Measurements from ENCODE around the gene MAP1LC3B2. TPM values are rescaled to one million over a fixed set of nuclear protein-coding genes. Genes with fewer than 3 reads are reported as not detected.

The MAP1LC3B2 gene
- total RNA-seq, 6 experiments from 2014 or later: 0.59 to 1.0 (median 0.70) TPM; not detected in 3

DNA sequence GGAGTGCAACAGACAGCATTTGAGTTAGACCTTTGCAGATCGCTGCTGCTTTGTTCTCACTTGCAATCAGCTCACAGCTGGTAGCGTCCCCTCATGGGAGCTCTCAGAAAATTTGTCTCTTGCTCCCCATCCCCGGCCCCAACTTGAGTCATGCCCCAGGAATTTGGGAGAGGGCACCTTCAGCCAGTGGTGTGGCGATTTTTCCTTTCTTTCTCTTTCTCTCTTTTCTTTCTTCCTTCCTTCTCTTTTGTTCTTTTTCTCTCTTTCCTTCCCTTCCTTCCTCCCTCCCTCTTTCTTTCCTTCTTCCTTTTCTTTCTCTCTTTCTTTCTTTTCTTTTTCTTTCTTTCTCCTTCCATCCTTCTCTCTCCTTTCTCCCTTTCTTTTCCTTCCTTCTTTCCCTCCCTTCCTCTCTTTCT is 34.2 kb upstream of the MAP1LC3B2 start:
- Histone ChIP-seq H3K4me3 (no peak overlapping the region), H3K27me3 (no peaks in the 10 kb centered on the region), H3K27ac (no peak overlapping the region), H3K9me3 (no peaks in the 10 kb centered on the region), H3K4me1 (peaks cover 0 to 14% (median 3%) of the 10 kb centered on the region in 4 donors), H3K36me3 (no peaks in the 10 kb centered on the region)
- DNase-seq (no peak), ATAC-seq (no peak)
- intact Hi-C loops (cut with DNase I): no loop called here
- WGBS (ENCODE audit: insufficient coverage, low coverage, low lambda C conversion rate, missing lambda C conversion rate): 54% methylated on average over 4 of the region's 4 CpGs
- TF ChIP-seq, protein P1, sequence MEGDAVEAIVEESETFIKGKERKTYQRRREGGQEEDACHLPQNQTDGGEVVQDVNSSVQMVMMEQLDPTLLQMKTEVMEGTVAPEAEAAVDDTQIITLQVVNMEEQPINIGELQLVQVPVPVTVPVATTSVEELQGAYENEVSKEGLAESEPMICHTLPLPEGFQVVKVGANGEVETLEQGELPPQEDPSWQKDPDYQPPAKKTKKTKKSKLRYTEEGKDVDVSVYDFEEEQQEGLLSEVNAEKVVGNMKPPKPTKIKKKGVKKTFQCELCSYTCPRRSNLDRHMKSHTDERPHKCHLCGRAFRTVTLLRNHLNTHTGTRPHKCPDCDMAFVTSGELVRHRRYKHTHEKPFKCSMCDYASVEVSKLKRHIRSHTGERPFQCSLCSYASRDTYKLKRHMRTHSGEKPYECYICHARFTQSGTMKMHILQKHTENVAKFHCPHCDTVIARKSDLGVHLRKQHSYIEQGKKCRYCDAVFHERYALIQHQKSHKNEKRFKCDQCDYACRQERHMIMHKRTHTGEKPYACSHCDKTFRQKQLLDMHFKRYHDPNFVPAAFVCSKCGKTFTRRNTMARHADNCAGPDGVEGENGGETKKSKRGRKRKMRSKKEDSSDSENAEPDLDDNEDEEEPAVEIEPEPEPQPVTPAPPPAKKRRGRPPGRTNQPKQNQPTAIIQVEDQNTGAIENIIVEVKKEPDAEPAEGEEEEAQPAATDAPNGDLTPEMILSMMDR (IDR thresholded peaks at IDR 0.05): no peak
- no peak for TF ChIP-seq POLR2A (IDR thresholded peaks at IDR 0.05)

DNA sequence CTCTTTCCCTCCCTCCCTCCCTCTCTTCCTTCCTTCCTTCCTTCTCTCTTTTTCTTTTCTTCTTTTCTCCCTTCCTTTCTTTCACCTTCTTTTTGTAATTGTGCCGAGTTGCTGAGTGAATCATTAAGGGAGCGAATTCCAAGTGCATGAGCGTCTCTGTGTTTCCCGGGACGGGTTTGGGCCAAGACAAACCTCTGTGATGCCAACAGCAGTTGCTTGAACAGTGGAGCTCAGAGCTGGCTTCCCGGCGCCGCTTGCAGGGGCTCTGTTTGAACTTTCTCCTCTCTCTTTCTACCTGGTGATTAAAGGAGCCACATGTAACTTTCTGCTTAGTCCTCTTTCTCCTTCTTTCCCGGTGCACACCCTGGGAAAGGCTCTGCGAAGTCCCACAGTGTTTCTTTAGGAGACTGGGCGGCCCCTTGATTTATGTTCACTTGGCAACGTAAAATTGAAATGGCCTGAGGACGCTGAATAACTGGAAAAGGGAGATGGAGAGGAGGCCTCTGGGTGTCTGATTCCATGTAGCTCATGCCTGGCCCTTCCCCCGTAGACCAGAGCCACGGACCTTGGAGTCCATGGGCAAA is 33.7 kb upstream of the MAP1LC3B2 start:
- H3K36me3 ChIP-seq: no peaks in the 10 kb centered on the region
- H3K4me3 ChIP-seq: no peak overlapping the region
- peak; percentile 62 to 78 (median 75) for DNase-seq
- H3K27me3 ChIP-seq: no peaks in the 10 kb centered on the region
- TF ChIP-seq POLR2A (IDR thresholded peaks at IDR 0.05): no peak
- TF ChIP-seq, protein P1 (IDR thresholded peaks at IDR 0.05): no peak
- peak; percentile 92 to 97 (median 94) for ATAC-seq
- peaks cover 0 to 14% (median 3%) of the 10 kb centered on the region in 4 donors for H3K4me1 ChIP-seq
- 24% methylated on average over 15 of the region's 15 CpGs for WGBS (ENCODE audit: insufficient coverage, low coverage, low lambda C conversion rate, missing lambda C conversion rate)
- intact Hi-C loops (cut with DNase I): no loop called here
- no peaks in the 10 kb centered on the region for H3K9me3 ChIP-seq
- no peak overlapping the region for H3K27ac ChIP-seq

DNA sequence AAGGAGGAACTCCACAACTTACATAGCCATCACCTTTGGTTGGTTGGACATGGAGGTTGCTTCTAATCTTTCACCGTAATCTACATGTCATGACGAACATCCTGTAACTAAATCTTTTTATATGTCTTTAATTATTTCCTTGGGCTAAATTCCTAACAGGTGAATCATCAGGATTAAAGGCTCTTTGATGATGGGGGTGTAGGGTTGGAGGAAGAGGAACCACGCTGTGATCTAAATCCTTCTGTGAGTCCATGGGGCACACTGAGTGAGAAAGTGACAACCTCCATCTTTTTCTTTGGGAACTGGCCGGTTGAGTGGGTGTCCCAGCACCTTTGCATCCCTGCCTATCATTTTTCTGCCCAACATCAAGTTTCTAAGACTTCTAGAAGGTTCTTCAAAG is 31.1 kb upstream of the MAP1LC3B2 start:
- H3K27me3 ChIP-seq: no peaks in the 10 kb centered on the region
- ATAC-seq (no peak), DNase-seq (no peak)
- H3K4me3 ChIP-seq: no peak overlapping the region
- no peaks in the 10 kb centered on the region for H3K9me3 ChIP-seq
- H3K27ac ChIP-seq: no peak overlapping the region
- H3K4me1 ChIP-seq: peaks cover 0 to 18% (median 5%) of the 10 kb centered on the region in 4 donors
- no peak for TF ChIP-seq POLR2A (IDR thresholded peaks at IDR 0.05)
- TF ChIP-seq, protein P1 (IDR thresholded peaks at IDR 0.05): no peak
- WGBS (ENCODE audit: insufficient coverage, low coverage, low lambda C conversion rate, missing lambda C conversion rate): 81% methylated on average over 4 of the region's 4 CpGs
- intact Hi-C loops (cut with DNase I): no loop called here
- no peaks in the 10 kb centered on the region for H3K36me3 ChIP-seq

DNA sequence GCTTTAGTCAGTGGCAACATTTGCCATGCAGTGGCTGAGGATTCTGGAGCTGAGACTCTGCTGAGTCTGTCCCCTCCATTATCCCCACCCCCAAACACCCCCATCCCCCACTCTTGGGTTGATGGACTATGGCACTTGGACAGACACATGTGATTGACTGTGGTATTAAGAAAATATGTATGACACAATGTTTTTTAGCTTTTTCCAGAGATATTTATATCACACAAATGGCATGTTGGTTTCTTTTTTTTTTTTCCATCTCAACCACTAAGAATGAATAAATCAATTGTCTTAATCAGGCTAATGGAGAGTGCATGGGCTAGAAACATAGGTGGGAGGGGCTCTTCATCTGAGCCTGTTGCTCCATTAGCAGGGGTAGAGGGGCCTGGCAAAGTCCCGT is 30.7 kb upstream of the MAP1LC3B2 start:
- Histone ChIP-seq H3K4me3 (no peak overlapping the region), H3K9me3 (no peaks in the 10 kb centered on the region), H3K4me1 (peaks cover 0 to 22% (median 7%) of the 10 kb centered on the region in 4 donors), H3K36me3 (no peaks in the 10 kb centered on the region), H3K27me3 (no peaks in the 10 kb centered on the region), H3K27ac (no peak overlapping the region)
- WGBS (ENCODE audit: insufficient coverage, low coverage, low lambda C conversion rate, missing lambda C conversion rate): 80% methylated on average over 1 of the region's 1 CpG
- no peak for DNase-seq
- intact Hi-C loops (cut with DNase I): no loop called here
- no peak for ATAC-seq
- TF ChIP-seq, protein P1 (IDR thresholded peaks at IDR 0.05): no peak
- TF ChIP-seq POLR2A (IDR thresholded peaks at IDR 0.05): no peak
